PC-3 (cell line): ENCODE data around the gene CFL1.

Experiments used
- EZH2 ChIP-seq: fragments of 300-600 bp; sonication (generic); IDR thresholded peaks from one replicate; pipeline ENCODE4 v1.6.1; 2017; ENCODE audit warnings: antibody characterized with exemption, mild to moderate bottlenecking, low read length; ENCODE audit not compliant: unreplicated experiment
- EZH2phosphoT487 ChIP-seq: fragments of 300-600 bp; sonication (generic); IDR thresholded peaks from 2 replicates; pipeline ENCODE4 v1.6.1; 2018; ENCODE audit warnings: mild to moderate bottlenecking, antibody characterized with exemption, low read length, borderline replicate concordance
- TF ChIP-seq, protein P1 (sequence below): fragments of 300-600 bp; sonication (generic); conservative IDR thresholded peaks from 2 replicates; pipeline ENCODE4 v1.5.1; 2017; ENCODE audit warnings: antibody characterized with exemption, low read depth, mild to moderate bottlenecking, low read length

DNA sequence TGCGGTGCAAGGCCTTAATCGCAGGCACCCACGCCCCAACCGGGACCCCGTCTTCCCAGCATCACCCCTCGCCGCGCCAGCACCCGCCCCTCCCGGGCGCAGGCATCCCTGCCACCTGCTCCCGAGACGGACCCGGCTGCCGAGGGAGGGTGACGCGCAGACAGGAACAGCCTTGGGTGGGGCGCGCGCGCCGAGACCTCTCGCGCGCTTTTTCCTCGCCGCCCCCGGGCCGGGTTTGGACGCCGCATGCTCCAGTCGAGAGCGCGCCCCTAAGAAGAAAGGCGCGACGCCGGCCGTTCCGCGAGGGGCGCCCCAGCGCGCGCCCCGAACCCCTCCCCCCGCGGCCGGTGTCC, 504 bp downstream of the CFL1 start:
- TF ChIP-seq, protein P1, sequence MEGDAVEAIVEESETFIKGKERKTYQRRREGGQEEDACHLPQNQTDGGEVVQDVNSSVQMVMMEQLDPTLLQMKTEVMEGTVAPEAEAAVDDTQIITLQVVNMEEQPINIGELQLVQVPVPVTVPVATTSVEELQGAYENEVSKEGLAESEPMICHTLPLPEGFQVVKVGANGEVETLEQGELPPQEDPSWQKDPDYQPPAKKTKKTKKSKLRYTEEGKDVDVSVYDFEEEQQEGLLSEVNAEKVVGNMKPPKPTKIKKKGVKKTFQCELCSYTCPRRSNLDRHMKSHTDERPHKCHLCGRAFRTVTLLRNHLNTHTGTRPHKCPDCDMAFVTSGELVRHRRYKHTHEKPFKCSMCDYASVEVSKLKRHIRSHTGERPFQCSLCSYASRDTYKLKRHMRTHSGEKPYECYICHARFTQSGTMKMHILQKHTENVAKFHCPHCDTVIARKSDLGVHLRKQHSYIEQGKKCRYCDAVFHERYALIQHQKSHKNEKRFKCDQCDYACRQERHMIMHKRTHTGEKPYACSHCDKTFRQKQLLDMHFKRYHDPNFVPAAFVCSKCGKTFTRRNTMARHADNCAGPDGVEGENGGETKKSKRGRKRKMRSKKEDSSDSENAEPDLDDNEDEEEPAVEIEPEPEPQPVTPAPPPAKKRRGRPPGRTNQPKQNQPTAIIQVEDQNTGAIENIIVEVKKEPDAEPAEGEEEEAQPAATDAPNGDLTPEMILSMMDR = no peak
- no peak for TF ChIP-seq EZH2
- no peak for TF ChIP-seq EZH2phosphoT487
